SK-N-MC (cell line): ENCODE results near the gene ZBTB20.

Source experiments
- EZH2 ChIP-seq: fragments of 200-600 bp; sonication (generic); IDR thresholded peaks from one replicate; pipeline ENCODE4 v1.6.1; 2017; ENCODE audit warnings: antibody characterized with exemption
- POLR2AphosphoS5 ChIP-seq: IDR thresholded peaks from 2 replicates; pipeline ENCODE4 v1.6.1; 2012; ENCODE audit warnings: mild to moderate bottlenecking, low read depth, low read length, borderline replicate concordance

DNA sequence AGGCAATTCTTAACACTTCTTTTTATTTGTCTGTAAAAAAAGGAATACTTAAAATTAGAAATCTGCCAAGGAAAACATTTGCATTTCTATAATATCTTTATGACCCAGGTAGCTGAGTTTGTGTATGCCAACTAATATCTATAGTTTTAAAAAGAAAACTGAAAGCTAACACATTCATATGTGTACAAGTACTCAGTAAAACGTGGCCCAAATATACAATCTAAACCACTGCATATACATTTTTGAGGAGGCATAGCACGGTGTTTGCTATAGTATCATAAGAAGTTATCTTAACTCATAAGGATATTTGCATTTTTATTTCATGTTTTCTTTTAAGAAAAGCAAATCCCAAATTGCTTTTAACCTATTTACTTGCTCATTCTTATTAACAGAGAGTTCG lies 172.7 kb downstream of the ZBTB20 start:
- TF ChIP-seq POLR2AphosphoS5 (no peak), EZH2 (no peak)
